SKM-1 treated with dmso at 0.1 percent for 144 hours (cell line): ENCODE measurements around the gene PLCG2.

Experiments
- DNase-seq: peaks from one replicate; lab custom pipeline; 2025; ENCODE audit not compliant: unreplicated experiment; lab: John Stamatoyannopoulos, UW

PLCG2 gene

GRCh38 chr16:81905277-81905676, 126.2 kb downstream of the PLCG2 start:
- no peak for DNase-seq

- DNase-seq: no peak
Measured at GRCh38 chr16:81907681-81908080, 128.6 kb downstream of the PLCG2 start.

- no peak for DNase-seq
Measured at GRCh38 chr16:81908466-81909262, 129.6 kb downstream of the PLCG2 start.

- DNase-seq: no peak
Measured at GRCh38 chr16:81910366-81910885, 131.3 kb downstream of the PLCG2 start.

GRCh38 chr16:81912395-81912794, 133.3 kb downstream of the PLCG2 start:
- DNase-seq: no peak

- no peak for DNase-seq
Measured at GRCh38 chr16:81913222-81913621, 134.1 kb downstream of the PLCG2 start.

- DNase-seq: no peak
Measured at GRCh38 chr16:81917375-81917774, 138.3 kb downstream of the PLCG2 start.

- no peak for DNase-seq
Measured at GRCh38 chr16:81918927-81919326, 139.8 kb downstream of the PLCG2 start.

GRCh38 chr16:81920498-81920897, 141.4 kb downstream of the PLCG2 start:
- no peak for DNase-seq

- no peak for DNase-seq
Measured at GRCh38 chr16:81921085-81921814, 142.2 kb downstream of the PLCG2 start.

GRCh38 chr16:81921843-81922584, 142.9 kb downstream of the PLCG2 start:
- no peak for DNase-seq

GRCh38 chr16:81923296-81923695, 144.2 kb downstream of the PLCG2 start:
- no peak for DNase-seq

- DNase-seq: no peak
Measured at GRCh38 chr16:81925016-81925415, 145.9 kb downstream of the PLCG2 start.

GRCh38 chr16:81926036-81926435, 146.9 kb downstream of the PLCG2 start:
- DNase-seq: no peak

- no peak for DNase-seq
Measured at GRCh38 chr16:81927561-81928185, 148.6 kb downstream of the PLCG2 start.

- DNase-seq: no peak
Measured at GRCh38 chr16:81928271-81928918, 149.3 kb downstream of the PLCG2 start.

- DNase-seq: no peak
Measured at GRCh38 chr16:81928975-81929374, 149.9 kb downstream of the PLCG2 start.

- DNase-seq: no peak
Measured at GRCh38 chr16:81929841-81930240, 150.8 kb downstream of the PLCG2 start.

- DNase-seq: no peak
Measured at GRCh38 chr16:81931927-81932326, 152.8 kb downstream of the PLCG2 start.

GRCh38 chr16:81932668-81933067, 153.6 kb downstream of the PLCG2 start:
- no peak for DNase-seq

- DNase-seq: no peak
Measured at GRCh38 chr16:81933361-81933760, 154.3 kb downstream of the PLCG2 start.
